HG02970 (cell line): ENCODE data around the gene HIP1.
"Not testable (repeated sequence)": the region's sequence is repeated elsewhere in the genome, so short reads cannot be mapped to it uniquely, and the experiment has no call there.

Experiments
- ATAC-seq: cut with Tn5 transposase; IDR thresholded peaks from one replicate; pipeline ENCODE4 v1.9.1; 2021; ENCODE audit warnings: mild to moderate bottlenecking, moderate library complexity, moderate number of reproducible peaks; ENCODE audit not compliant: unreplicated experiment, low FRiP score

HIP1 gene

DNA sequence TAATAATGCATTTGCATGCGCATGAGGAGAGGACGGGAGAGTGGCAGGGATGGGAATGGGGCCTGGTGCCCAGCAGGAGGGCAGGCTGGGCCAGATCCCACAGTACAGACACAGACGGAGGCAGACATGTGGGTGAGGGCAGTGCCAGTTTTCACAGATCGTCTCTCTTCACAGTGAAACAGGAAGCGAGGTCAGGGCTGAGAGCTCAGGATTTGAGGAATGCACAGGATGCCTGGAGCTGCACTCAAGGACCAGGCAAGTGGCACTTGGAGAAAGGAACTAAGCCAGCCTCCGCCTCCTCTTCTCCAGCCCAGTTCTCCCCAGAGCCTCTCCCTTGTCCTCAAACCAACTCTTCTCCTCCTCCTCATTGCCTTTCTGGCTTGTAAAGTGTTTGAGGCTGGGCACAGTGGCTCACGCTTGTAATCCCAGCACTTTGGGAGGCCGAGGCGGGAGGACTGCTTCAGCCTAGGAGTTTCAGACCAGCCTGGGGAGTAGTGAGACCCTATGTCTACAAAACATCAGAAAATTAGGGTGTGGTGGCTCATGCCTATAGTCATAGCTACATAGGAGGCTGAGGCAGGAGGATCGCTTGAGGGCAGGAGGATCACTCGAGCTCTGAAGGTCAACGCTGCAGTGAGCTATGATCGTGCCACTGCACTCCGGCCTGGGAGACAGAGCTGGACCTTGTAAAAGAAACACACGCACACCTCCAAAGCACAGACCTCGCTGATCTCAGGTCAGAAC, 115.2 kb downstream of the HIP1 start:
- ATAC-seq, result no peak

- ATAC-seq, result no peak
Measured at GRCh38 chr7:75621124-75621523, 117.6 kb downstream of the HIP1 start.

- no peak for ATAC-seq
Measured at GRCh38 chr7:75619636-75620035, 119.1 kb downstream of the HIP1 start.

- ATAC-seq, result no peak
Measured at GRCh38 chr7:75617634-75618234, 121.0 kb downstream of the HIP1 start.

DNA sequence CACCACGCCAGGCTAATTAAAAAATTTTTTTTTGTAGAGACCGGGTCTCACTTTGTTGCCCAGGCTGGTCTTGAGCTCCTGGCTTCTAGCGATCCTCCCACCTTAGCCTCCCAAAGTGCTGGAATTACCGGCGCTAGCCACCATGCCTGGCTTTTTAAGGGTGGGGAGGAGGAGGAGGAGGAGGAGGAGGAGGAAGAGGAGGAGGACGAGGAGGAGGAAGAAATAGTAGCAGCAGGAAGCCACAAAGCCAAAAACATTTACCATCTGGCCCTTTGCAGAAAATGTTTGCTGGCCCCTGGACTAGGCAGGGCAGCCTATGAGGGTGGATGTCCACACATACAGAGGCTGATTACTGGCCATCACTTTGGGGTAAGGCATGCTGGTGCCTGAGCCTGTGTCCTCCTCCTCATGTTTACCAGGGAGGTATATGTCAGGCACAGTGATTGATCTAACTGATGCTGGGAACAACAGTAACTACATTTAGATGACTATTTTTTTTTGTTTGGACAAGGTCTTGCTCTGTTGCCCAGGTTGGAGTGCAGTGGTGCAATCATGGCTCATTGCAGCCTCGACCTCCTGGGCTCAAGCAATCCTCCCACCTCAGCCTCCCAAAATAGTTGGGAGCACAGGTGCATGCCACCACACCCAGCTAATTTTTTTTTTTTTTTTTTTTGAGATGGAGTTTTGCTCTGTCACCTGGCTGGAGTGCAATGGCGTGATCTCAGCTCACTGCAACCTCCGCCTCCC, 122.1 kb downstream of the HIP1 start:
- ATAC-seq, result no peak

DNA sequence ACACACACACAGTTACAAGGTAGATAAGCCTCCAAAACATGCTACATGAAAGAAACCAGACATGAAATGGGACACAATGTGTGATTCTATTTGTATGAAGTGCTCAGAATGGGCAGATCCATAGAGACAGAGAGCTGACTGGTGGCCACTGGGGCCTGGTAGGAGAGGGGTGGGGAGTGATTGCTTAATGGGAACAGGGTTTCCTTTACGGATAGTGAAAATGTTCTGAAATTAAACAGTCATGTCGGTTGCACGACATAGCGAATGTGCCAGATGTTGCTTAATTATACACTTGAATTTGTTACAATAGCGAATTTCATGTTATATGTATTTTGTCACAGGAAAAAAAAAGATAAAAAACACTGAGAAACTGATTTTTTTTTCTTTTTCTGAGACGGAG, 124.3 kb downstream of the HIP1 start:
- no peak for ATAC-seq

GRCh38 chr7:75613351-75613750, 125.4 kb downstream of the HIP1 start:
- no peak for ATAC-seq

DNA sequence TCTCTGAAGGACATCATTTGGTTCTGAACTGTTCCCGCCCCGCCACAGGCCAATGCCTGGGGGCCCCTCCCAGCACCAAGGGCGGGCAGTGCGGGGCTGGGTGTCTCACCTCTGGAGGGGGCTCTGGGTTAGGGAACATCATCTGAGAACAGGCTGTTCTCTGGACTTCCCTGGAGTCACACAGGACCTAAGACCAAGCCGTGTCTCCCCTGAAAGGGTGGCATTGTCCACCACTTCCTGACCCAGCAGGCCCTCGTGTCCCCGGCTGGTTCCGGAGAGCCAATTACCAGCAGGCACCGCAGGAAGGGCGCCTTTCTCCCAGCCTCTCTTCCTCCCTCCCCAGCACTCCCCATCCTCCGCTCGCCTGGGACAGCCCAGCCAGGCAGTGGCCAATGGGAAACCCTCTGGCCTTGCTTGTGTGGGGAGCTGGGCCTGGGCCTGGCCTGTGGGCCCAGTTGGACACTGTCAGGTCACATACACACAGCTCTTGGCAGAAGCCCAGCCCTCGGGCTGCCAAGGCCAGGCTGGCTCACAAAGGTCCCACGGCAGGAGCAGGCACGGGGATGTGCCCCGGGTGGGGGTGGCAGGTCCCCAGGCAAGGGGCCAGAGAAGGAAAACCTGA, 127.1 kb downstream of the HIP1 start:
- no peak for ATAC-seq

DNA sequence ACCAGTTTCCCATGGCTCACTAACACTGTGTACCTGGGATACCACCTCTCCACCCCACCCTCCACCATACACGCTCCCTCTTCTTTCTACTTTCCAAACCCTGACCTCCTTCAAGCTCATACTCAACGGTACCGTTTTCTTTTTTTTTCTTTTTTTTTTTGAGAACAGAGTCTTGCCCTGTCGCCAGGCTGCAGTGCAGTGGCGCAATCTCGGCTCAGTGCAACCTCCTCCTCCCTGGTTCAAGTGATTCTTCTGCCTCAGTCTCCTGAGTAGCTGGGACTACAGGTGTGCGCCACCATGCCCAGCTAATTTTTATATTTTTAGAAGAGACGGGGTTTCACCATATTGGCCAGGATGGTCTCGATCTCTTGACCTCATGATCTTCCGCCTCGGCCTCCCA, 129.3 kb downstream of the HIP1 start:
- ATAC-seq, result not testable (repeated sequence)

DNA sequence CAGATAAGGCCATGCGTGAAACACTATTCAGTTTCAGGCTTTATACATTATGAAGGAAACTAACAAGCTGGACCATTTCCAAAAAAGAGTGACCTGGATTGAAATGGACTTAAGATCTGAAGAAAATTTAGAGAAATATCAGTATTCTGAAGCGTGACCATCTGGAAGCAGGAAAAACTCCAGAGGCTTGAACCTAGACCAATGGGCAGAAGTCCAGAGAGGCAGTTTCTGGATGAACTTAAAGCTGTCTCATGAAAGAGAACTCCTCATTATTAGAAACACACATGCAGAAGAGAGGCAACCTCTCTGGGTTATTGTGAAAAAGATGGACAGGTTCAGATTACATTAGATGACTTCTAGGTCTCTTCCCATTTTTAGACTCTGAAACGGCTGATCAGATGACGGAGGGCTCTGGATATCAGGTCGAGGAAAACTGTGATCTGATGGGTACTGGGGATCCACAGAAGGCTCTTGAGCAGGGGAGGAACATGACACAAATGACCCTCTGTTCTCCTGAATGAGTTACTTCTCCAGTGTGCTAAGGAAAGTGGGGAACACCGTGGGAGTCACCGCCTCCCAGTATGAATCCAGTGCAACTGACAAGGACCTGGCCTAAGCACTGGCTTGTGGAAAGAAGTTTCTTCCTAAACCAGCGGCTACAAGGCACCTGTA, 130.2 kb downstream of the HIP1 start:
- ATAC-seq, result no peak

GRCh38 chr7:75604408-75604807, 134.3 kb downstream of the HIP1 start:
- ATAC-seq, result no peak

DNA sequence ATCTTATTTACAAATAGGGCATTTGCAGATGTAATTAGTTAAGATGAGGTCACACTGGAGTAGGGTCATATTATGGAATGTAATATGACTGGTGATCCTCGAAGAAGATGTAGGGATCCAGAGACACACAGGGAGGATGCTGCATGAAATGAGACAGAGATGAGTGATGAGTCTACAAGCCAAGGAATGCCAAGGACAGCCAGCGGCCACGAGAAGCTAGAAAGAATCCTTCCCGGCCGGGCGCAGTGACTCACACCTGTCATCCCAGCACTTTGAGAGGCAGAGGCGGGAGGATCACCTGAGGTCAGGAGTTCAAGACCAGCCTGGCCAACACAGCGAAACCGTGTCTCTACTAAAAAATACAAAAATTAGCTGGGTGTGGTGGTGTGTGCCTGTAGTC, 135.9 kb downstream of the HIP1 start:
- ATAC-seq, result not testable (repeated sequence)

GRCh38 chr7:75601539-75601938, 137.2 kb downstream of the HIP1 start:
- no peak for ATAC-seq

DNA sequence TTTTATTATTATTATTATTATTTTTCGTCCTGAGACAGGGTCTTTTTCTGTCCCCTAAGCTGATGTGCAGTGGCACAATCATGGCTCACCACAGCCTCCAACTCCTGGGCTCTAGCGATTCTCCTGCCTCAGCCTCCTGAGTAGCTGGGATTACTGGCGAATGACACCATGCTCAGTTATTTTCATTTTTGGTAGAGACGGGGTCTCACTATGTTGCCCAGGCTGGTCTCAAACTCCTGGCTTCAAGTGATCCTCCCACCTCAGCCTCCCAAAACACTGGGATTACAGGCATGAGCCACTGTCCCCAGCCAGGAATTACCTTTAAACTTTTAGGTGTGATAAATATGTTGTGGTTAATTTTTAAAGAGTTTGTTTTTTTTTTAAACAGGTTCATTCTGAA, 138.0 kb downstream of the HIP1 start:
- ATAC-seq, result not testable (repeated sequence)

- ATAC-seq, result no peak
Measured at GRCh38 chr7:75599244-75599781, 139.4 kb downstream of the HIP1 start.

- no peak for ATAC-seq
Measured at GRCh38 chr7:75596727-75597614, 141.8 kb downstream of the HIP1 start.

GRCh38 chr7:75595766-75596165, 143.0 kb downstream of the HIP1 start:
- no peak for ATAC-seq

DNA sequence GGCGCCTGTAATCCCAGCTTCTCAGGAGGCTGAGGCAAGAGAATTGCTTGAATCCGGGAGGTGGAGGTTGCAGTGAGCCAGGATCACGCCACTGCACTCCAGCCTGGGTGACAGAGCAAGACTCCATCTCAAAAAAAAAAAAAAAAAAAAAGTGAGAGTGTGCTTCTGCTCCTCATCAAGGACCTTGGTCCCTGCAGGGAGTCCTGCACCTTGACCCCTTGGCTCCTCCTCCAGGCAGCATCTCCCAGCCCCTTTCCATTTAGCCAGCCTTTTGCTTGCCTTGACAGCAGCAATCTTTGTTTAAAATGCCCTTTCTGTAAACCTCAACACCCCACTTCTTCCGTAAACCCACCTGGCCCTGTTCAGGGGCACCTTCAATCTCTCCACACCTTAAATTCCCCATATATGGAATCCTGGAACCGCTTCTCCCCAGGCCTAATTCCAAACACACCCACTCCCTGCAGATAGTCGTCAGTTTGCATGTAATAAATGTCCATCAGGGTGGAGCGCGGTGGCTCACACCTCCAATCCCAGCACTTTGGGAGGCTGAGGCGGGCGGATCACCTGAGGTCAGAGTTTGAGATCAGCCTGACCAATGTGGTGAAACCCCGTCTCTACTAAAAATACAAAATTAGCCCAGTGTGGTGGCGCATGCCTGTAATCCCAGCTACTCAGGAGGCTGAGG, 145.1 kb downstream of the HIP1 start:
- ATAC-seq, result not testable (repeated sequence)
